ENCODE measurements around the gene ST6GAL2.

ST6GAL2 gene, protein sequence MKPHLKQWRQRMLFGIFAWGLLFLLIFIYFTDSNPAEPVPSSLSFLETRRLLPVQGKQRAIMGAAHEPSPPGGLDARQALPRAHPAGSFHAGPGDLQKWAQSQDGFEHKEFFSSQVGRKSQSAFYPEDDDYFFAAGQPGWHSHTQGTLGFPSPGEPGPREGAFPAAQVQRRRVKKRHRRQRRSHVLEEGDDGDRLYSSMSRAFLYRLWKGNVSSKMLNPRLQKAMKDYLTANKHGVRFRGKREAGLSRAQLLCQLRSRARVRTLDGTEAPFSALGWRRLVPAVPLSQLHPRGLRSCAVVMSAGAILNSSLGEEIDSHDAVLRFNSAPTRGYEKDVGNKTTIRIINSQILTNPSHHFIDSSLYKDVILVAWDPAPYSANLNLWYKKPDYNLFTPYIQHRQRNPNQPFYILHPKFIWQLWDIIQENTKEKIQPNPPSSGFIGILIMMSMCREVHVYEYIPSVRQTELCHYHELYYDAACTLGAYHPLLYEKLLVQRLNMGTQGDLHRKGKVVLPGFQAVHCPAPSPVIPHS

DNA sequence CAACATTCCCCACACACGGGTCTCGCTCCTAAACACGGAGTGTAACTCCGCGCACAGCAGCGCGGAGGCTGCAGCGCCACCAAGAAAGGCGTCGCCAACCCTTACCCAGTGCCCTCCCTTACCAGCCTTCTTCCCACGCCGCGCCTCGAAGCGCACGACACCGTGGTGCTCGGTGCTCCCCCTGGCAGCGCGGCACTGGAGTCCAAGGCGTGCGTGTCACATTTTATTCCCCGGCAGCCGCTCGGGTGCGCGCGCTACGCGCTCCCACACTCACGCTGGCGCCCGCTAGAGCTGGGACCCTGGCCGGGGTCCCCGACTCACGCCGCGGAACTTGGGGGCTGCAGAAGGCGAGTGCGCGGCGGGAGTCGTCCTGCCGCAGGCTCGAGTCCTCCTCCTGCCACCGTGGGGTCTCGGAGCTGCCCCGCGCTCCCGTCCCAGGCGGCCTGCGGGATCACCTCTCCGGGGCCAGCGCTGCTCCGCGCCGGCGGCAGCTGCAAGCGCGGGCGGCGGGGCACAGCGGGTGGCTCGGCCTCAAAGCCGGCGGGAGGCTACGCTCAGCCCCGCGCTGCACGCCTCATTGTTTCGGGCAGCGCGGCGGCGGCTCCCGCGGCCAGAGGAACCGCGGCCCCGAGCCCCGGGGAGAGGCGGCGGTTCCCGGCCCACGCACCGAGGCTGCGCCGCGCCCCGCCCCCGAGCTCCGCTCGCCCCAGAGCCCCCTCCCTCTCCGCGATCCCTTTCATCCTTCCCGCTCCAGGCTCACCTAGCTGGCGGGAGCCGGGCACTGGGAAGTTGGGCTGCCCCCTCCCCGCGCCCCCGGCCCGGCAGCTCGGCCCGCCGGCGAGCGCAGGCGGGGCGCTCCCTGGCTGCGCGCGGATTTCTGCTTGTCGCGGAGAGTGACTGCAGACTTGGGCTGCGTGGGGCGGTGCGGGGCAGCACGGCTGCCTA is at the start of gene ST6GAL2:
TSS of gene ST6GAL2 (minus strand) at position 197 of the 945 bp plus-strand sequence. CDS start 42,190 bp downstream, outside the sequence.
- DNase-seq: peak; percentile 15 to 51

DNA sequence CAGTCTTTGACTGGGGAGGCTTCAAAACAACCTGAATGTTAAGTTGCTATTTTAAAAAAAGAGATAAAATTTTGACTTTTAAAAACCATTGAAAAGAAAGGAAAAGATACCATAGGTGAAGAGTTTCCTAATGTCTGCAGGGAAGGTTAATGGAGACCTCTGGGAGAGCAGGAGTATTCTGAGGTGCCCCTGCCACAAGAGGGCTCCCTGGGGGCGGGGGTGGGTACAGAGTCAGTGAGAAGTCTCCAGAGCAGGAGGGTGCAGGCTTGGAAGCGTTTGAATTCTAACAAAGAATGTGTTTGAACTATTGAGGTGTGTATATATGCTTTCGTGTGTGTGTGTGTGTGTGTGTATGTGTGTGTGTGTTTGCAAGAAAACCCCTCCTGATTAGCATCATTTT is 46.7 kb upstream of the ST6GAL2 start:
- no peak for DNase-seq

DNA sequence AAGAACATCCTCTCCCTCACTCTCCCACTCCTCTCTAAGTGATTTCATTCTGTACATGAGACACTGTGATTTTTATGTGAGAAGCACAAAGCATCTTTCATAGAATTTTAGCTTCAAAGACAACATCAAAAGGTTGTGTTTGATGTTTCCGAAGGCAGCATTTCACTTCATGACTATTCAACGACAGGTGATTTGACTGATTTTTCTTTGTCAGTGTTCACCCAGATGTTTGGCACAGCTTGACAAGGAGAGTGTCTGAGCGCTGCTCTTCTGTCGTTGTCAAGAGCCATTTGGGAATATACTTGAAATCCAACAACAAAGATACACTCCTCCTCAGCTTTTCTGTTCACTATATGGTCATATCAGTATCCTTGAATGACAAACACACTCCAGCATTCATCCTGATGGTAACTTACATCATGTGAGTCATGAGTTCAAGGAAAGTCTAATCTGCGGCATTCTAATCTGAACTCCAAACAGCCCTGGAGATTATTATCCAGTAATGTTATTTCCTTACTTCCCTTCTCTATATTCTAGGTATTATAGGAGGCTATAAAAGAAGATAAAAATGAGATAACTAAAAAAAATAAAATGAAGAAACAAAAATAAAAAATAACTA is 45.9 kb upstream of the ST6GAL2 start:
- no peak for DNase-seq

DNA sequence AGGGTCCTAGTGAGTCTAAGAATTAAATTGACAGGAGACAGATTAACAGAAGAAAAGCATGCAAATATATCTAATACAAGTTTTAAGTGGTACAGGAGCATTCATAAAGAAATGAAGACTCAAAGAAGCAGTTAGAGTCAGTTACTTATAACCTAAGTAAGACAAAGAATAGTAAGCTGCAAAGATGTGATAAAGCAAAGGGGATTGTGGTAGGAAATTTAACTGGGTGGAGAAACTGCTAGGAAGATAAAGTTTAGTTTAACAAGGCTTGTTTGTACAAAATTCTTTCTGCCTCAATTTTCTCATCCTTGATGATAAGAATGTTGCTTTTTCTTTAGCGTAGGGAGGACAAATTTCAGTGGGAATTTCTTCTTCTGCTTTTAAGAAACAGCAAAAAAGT is 35.5 kb upstream of the ST6GAL2 start:
- DNase-seq: no peak

DNA sequence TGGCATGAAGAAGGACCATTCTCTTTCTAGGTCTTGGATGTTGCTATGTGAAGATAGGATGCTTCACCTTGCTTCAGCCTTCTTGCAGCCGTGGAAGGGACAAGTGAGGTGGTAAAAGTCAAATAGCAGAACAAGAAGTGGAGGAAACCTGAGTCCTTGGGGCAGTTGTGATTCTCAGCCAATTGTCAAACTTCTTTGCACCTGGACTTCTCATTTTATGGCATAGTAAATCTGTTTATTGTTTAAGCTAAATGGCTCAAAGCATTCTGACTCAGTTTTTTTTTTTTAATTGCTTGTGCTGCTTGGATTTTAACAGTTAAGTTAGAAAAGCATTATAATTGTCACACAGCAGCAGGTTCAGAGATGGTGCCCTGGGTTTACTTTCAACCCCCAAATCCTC is 33.0 kb upstream of the ST6GAL2 start:
- no peak for DNase-seq

DNA sequence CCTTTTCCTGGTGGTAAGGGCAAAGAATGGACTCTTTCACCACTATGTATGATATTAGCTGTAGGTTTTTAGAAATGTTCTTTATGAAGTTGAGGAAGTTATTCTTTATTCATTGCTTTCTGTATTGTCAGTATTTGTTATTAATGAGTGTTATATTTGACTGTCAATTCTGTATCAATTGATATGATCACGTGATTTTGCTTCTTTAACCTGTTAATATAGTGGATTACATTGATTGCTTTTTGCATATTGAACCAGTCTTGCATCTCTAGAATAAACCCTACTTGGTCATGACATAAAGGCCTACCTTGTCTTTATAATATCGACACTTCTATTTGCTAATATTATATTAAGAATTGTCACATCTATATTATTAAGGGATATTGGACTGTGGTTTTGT is 18.3 kb upstream of the ST6GAL2 start:
- DNase-seq: no peak

DNA sequence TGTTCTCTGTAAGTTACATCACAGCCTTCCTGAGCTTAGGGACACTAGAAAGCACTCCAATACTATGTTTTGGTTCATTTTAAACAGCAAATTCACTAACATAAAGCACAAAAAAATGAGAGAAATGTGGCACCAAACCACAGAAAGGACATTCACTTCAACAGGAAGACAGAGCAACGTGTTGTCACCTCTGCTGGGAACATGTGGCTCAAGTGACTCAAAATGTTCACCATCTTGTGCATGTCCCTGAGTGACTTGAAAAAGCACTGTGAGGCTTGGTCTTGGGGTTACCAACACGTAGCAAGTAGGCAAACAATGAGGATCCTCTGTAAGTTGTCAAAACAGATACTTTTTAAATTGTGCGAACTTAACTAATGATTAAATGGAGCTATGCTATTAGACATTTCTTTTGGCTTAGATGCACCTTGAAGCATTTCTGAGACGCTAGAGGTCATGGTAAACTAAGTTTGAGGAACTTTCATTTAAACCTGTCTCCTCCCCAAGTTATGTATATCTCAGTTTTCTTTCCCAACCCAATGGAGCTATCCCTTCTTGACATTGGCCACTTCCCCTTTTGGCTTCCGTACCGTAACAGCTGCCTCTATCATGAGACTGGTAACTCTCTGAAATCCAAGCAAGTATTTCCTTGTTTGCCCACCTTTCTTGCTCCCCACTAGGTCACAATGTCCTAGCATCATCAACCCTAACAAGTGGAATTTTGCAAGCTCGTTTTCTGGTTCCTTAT is 14.0 kb upstream of the ST6GAL2 start:
- DNase-seq: no peak

DNA sequence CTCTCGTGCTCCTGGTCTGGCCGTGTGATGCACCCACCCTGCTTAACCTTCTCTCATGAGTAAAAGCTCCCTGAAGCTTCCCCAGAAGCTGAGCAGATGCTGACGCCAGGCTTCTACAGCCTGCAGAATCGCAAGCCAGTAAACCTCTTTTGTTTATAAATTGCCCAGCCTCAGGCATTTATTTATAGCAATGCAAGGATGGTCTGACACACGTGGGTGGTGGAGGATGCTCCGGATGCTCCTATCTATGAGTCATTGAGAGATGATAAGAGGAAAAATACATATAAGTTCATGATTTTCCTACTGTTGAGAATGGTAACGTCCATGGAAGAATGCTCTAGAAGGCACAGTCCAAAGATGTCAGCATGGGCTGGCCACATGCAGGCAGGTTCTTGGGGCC is 8.6 kb upstream of the ST6GAL2 start:
- no peak for DNase-seq

DNA sequence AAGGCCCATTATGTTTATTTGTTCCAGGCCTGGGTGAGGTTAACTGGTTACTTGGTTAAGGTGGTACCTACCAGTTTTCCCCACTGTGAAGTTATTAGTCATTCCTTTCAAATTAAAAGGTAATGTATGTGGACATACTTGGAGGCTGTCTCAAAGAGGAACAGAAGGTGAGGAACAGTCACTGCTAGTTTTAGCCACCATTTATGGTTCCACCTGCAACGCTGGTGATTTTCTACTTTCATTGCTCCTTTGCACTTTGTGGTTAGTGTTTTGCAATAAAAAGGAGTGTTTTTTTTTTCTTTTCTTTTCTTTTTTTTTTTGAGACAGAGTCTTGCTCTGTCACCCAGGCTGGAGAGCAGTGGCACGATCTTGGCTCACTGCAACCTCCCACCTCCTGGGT is 6.1 kb upstream of the ST6GAL2 start:
- DNase-seq: no peak

DNA sequence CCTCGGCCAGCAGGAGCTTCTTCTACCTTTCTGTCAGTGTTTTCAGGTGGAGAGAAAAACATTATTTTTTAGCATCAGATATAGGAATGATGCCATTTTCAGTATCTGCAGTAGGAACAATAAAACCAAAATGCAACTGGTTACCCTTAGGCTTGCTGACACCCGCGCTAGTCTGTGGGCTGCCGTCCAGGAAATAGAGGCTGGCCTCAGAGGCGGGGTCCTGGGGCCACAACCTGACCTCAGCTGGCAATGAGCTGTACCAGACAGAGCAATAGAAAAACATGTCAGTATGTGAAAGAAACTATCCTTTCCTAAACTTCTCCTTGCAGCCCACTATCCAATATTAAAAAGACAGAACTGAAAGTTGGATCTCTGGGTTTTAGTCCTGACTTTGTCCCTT is 4.6 kb upstream of the ST6GAL2 start:
- DNase-seq: no peak

DNA sequence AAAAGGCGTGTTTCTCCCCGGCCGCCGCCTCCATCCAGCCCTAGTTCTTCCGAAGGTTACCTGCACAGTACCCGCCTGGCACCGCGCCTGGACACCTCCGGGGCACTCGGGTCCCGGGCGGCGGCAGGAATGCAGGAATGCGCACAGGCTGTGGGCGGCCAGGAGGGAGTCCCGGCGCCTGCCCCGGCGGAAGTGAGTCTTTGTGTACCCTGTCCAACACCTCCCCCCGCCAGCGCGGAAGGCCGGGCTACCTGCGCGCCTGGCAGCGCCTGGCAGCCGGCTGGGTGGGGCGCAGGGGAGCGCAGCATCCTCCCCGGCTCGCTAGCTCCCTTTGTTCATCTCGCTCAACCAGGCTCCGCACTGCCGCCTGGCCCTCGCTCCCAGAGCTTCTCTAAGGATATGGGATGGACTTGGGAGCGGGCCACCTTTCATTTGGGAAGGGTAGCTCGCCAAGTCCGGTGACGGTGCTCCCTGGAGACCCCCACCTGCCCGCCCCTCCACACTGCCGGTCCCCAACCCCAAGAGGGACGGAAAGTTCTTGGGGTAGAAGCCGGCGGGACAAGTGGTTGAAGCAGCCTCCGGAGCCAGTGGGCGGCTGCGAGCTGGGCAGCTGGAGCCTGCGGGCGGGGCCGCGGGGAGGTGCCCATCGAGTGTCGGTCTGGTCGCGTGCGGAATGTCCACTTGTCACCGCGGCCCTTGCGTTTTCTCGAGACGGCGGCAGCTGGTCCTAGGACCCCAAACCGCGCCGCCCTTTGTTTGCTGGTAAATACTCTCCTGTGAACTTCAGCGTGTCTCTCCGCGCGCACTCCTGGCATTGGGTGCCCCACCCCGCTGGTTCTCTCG is 1.2 kb upstream of the ST6GAL2 start:
- peak; percentile 48 to 52 for DNase-seq

DNA sequence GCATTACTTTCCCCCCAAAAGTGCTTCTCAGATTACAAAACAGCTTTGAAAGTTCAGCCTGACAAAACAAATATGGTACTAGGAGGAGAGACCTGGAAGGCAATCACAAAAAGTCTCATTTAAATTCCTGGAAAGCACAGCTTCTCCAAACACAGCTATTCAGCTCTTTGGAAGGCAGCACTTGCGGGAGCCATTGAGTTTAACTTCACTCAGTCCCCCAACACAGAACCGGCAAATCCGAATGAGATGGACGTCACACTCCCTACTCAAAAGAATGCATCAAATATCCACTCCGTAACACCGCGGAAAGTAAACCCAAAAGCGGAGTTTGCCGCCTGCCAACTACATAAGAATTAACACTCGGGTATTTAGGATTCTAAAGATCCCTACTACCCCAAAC is 638 bp downstream of the ST6GAL2 start:
- DNase-seq: no peak

DNA sequence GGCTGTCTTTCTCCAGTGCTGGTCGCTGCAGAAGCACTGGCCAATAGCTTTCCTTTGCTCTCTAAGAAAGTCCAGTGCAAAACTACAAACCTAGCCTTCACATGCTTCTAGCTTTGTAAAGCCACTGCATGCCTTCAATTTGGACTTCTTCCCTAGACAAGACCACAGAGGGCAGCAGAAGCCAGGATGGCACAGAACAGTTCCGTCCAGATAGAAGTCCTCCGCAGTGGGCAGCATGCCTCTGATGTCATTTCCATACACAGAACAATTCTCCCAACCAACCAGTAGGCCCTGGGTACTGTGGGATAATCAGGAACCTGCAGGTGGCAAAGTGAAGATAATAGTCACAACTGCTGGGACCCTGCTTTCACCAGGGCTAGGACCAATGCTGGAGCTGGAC is 3.3 kb downstream of the ST6GAL2 start:
- no peak for DNase-seq

DNA sequence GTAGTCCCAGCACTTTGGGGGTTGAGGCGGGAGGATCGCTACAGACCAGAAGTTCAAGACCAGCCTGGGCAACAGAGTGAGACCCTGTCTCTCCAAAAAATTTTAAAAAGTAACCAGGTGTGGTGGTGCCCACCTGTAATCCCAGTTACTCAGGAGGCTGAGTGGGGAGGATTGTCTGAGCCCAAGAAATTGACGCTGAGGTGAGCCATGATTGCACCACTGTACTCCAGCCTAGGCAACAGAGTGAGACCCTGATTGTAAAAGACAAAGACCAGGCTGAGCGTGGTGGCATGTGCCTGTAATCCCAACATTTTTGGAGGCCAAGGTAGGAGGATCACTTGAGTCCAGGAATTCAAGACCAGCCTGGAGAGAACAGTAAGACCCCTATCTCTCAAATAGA is 7.8 kb downstream of the ST6GAL2 start:
- DNase-seq: no peak

DNA sequence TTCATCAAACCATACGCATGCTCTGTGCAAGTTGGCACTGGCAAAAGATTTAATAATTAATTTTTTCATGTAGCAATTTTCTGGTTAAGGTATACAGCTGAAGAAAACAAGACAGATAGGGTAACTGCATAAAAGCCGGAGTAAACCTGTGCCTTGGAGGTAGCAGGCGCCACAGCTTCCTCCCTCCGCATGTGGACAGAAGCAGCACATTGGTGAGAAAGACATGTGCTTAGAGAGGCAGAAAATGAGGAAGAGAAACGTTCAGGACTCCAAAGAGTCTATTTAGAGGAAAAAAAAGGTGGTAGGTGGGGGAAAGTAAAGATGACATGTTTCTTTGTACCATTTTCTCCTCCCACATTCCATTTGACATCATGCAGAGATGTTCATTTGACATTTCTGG is 9.3 kb downstream of the ST6GAL2 start:
- no peak for DNase-seq

DNA sequence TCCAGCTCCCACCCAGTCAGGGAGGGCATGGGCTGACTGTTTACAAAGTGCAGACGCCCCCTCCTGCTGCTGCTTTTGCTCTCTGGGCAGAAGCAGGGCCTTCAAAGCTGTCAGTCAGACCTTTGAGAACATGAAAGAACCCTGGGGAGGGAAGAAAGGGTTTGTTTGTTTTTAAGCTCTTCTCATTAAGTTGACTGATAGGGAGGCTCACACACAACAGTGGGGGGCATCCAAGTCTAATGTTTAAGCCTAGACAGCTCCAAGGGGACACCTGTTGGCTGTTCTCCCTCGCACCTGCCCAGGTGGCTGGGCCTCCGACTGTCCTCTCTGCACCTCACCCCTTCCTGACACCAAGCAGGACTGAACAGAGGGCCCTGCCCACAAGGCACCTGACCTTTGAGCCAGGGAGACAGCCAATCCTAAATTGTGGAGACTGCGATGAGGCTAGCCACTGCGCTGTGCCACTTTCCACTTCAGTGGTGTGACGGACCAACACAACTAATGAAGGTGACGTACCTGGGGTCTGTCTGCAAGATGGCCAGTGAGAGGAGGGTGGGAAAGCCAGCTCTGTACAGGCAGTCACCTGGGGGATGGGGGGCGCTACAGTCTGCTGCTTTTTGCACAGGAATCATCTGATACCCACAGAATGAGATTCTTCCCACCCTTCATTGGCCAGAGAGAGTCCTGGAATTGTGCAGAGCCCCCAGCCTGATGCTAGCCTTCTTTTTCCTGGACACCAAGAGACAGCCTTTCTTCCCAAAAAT is 16.3 kb downstream of the ST6GAL2 start:
- DNase-seq: no peak

DNA sequence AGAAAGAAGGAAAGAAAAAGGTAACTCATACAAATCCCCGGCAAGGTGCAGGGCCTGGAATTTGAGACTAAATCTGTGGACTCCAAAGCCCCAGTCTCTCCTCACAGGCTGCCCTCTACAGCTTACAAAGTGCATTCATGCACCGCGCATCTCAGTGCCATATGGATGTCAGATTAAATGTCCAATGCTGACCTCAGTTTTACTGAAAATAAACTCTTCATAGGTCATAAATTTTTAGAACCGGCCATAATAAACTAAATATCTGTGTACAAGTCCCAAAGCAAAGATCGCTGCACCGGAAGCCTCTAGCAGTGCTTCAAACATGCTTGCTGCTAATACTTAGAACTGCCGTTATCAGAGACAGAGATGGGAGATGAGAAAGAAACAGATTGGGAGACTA is 17.7 kb downstream of the ST6GAL2 start:
- peak; percentile 46 to 66 for DNase-seq

DNA sequence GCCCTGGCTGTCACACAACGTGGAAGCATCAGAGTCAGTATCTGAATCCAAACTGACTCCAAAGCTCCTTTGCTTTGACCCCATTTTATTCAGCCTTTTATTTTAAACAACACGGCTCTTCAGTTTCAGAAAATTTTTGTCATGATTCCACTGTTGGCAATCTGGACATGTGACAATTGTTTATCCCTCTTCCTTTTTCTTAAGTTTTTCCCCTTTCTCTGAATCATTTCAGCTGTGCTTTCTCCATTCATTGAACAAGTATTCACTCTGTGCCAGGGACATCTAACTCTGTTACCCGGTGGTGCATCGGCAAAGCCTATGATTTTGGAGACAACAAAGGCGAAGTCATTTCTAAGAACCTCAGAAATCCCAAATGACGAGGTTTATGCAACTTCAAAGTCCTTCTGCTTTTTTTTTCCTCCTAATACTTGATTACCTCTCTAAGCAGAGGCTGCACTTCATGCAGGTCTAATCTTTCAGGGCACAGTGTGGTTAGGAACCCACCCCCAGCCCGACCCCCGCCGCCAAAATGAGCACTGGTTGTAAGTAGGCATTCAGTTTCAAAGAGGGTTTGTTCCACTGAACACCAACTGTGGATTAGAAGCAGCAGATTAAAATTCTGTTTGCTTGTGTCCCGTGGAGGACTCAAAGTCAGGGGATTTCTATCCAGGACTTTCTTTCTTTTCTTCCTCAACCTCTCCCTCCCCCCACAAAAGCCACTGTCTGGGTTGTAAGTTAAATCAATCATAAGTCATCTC is 18.6 kb downstream of the ST6GAL2 start:
- no peak for DNase-seq

DNA sequence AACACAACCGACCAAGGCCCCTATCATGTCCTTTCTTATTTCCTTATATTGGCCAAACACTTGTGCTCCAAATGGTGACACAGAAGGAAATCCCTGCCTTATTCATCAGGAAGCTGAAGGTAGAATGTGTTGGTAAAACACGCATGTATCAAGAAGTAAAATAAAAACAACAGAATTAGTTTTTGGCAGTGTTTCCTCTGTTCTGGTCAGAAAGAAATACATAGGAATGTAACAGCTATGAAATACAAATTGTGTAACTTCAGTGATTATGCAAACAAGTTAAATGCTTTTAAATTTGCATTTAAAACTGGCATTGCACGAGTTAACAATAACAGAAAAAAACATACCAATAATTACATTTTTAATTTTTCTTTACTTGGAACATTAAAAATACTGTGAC is 19.3 kb downstream of the ST6GAL2 start:
- DNase-seq: no peak

DNA sequence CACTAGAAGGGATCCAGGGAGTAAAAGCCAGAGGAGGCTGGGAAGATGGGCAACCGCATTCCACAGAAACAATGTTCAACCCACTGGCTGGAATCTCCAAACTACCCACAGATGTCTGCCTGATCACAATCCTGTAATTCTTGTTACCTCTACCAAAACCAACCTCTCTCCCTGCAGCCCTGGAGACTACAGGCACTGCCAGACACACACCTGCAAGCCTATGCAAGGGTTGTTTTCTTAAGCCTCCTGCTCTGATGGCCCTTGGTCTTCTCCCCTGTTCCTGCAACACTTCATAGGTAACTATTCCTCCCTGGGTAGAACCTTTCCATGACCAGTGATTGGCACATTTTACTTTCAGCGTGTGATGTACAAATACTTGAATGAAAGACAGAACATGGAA is 21.9 kb downstream of the ST6GAL2 start:
- DNase-seq: no peak

All from NCI-H524 (cell line).